Effector CD8-positive, alpha-beta T cell (primary cell): Measurements from ENCODE around the gene LYSET.
"Not testable (repeated sequence)": the region's sequence is repeated elsewhere in the genome, so short reads cannot be mapped to it uniquely, and the experiment has no call there.

Experiments used
- DNase-seq: peaks from one replicate; lab custom pipeline; 2025; lab: John Stamatoyannopoulos, UW

The LYSET gene

DNA sequence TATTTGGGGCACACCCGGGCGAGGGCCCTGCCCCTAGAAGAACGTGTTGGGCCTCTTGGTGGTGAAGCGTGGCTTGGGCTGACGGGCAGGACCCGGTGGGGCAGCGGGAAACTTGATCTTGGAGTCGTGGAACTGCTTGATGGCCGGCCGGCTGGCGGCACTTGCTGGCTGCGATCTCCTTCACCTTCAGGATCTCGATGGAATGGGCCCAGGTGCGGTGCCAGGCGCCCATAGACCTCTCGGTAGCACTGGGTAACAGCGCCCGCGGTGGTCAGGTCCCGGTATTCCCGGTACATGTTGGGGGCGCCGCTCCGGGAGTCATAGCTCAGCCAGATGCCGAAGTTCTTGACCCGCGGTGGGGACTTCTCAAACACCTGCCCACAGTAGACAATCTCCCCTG lies 38.4 kb downstream of the LYSET start:
- no peak for DNase-seq

DNA sequence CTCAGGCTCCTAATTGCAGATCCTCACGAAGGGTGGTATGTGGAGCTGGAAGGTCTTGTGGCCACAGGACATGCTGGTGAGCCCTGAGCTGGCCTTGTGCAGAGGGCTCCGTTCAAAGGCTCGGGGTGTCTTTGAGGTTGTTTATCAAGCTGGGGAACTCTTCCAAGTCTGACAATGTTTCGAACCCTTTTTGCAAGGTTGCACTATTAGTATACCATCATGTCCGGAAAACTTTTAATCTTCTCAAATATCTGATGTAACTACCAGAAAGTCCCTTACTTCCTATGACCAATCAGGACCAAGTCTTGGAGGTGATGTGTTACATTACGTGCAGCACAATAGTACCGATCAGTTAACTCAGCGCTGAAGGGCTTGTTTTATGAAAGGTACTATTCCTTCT lies 43.4 kb downstream of the LYSET start:
- DNase-seq = no peak

DNA sequence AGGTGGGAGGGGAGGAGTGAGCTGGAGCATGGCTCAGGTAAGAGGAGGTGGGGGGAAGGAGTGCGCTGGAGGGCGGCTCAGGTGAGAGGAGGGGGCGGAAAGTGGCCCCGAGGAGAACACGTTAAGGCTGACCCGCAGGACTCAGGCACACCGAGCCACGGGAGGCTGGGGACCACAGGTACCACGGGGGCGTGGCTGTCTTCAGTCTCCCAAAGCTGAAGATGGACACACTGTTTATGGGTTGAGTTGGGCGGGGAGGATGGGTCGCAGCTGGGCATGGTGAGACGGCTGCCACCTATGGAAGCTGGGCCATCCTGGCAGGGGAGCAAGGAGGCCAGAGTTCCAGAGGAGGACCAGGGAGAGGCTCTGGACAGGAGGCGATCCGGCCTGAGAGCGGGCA lies 45.4 kb downstream of the LYSET start:
- DNase-seq = no peak

DNA sequence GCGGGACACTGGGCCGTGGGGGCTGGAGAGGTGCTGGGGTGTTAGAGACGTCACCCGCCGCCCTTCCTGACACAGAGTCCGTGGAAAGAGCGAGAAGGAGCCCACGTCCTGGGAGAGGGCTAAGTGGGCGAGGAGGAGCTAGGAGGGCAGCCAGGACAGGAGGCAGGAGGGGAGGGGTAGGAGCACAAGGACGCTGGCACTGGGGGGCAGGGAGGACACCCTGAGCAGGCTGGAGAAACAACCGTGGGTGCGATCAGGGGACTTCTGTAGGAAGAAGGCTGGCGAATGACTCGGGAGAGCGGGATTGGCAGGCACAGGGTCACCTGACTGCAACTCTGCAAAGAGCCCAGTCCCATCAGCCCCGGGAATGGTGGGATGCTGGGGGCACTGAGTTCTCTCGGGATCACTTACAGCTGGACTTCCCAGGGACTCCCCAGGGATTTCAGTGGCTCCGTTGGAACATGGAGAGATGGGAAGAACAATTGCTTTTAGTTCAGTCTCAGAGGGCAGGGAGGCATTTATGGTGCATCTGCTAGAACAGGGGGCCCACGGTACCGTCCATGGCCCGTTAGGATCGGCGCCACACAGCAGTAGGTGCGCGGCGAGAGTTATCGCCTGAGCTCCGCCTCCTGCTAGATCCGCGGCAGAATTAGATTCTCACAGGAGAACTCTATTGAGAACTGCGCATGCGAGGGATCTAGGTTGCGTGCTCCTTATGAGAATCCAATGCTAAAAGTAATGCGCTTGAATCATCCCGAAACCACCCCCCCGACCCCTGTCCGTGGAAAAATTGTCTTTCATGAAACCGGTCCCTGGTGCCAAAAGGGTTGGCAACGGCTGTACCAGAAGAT lies 46.2 kb downstream of the LYSET start:
- DNase-seq = no peak

DNA sequence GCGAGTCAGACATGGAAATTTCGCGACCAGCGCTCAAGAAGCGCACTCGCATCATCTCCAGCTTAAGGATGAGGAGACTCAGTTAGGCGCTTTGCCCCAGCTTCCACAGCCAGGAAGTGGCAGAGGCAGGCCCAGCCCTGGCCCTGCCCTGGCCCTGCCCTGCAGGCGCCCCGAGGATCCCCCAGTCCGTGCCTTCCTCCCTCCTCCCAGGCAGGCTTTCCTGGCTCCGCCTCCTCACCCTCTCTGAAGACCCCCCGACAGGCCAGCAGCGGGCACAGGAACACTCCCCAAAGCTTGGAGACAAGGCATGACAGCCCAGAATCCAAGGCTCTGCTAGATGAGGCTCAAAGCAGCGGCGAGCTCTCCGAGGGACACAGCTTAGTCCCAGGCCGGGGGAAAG lies 47.0 kb downstream of the LYSET start:
- DNase-seq = no peak

DNA sequence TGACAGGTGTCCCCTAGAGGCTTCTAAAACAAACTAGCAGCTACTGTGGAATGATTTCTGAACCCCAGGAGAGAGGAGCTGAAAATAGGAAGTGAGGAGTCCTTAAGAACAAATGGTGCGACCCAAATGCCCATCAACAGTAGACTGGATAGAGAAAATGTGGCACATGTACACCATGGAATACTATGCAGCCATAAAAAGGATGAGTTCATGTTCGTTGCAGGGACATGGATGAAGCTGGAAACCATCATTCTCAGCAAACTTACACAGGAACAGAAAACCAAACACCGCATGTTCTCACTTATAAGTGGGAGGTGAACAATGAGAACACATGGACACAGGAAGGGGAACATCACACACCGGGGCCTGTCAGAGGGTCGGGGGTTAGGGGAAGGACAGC lies 48.0 kb downstream of the LYSET start:
- DNase-seq = not testable (repeated sequence)

DNA sequence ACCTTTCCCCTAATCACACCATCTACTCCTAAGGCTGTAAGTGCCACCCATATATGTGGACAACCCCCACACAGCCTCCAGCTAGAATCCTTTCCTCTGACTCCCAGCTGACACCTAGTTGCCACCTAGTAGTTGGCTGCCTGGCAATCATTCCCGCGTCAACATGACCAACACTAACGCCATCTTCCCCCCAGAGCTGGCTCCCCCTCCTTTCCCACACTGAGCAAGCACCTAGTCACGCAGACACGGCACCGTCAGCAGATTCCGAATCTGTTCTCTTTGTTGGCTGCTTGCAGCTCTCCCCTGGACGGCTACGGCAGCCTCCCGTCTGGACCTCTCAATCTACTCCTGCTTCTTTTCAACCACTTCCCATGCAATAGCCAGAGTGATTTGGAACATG lies 49.7 kb downstream of the LYSET start:
- no peak for DNase-seq
